Hematopoietic multipotent progenitor cell treated with erythropoietin and hydrocortisone succinate and interleukin-3 and kit ligand, for 8 days (in vitro differentiated cells): Measurements from ENCODE around the gene RAB37.

Experiments
- DNase-seq: peaks from one replicate; pipeline ENCODE4 v3.0.0-alpha.2; 2015

RAB37 gene

GRCh38 chr17:74746376-74746775 is 9.3 kb downstream of the RAB37 start:
- no peak for DNase-seq

GRCh38 chr17:74746922-74747321 is 9.9 kb downstream of the RAB37 start:
- peak; percentile 76 for DNase-seq

- no peak for DNase-seq
Observed at GRCh38 chr17:74748279-74748528, 11.1 kb downstream of the RAB37 start.

GRCh38 chr17:74748529-74749278 is 11.6 kb downstream of the RAB37 start, which contains the start of gene NHERF1:
NHERF1 (plus strand) TSS chr17:74748628; CDS start chr17:74748847, 219 bp downstream.
- DNase-seq, result peak; percentile 93

- DNase-seq, result no peak
Observed at GRCh38 chr17:74749279-74750038, 12.4 kb downstream of the RAB37 start.

GRCh38 chr17:74750039-74750326 is 12.9 kb downstream of the RAB37 start:
- no peak for DNase-seq

- no peak for DNase-seq
Observed at GRCh38 chr17:74750327-74751069, 13.4 kb downstream of the RAB37 start.

GRCh38 chr17:74752415-74752814 is 15.4 kb downstream of the RAB37 start:
- DNase-seq, result no peak

- DNase-seq, result no peak
Observed at GRCh38 chr17:74752822-74753401, 15.9 kb downstream of the RAB37 start.

- DNase-seq, result peak; percentile 80
Observed at GRCh38 chr17:74754832-74755231, 17.8 kb downstream of the RAB37 start.

- DNase-seq, result no peak
Observed at GRCh38 chr17:74755533-74755932, 18.5 kb downstream of the RAB37 start.

- no peak for DNase-seq
Observed at GRCh38 chr17:74756891-74757290, 19.8 kb downstream of the RAB37 start.

- no peak for DNase-seq
Observed at GRCh38 chr17:74757502-74757901, 20.4 kb downstream of the RAB37 start.

GRCh38 chr17:74757931-74758847 is 21.1 kb downstream of the RAB37 start:
- no peak for DNase-seq

GRCh38 chr17:74758848-74759168 is 21.8 kb downstream of the RAB37 start:
- peak; percentile 67 for DNase-seq

GRCh38 chr17:74759243-74759801 is 22.3 kb downstream of the RAB37 start:
- peak; percentile 45 for DNase-seq

- DNase-seq, result no peak
Observed at GRCh38 chr17:74759941-74760340, 22.9 kb downstream of the RAB37 start.

GRCh38 chr17:74760404-74761105 is 23.5 kb downstream of the RAB37 start:
- no peak for DNase-seq

- no peak for DNase-seq
Observed at GRCh38 chr17:74761419-74761818, 24.4 kb downstream of the RAB37 start.

- DNase-seq, result no peak
Observed at GRCh38 chr17:74761931-74762330, 24.9 kb downstream of the RAB37 start.

GRCh38 chr17:74763565-74764387 is 26.7 kb downstream of the RAB37 start:
- no peak for DNase-seq
